Esophagus muscularis mucosa (tissue), 4 donors: ENCODE results near the gene SUPT3H.

Source experiments
- EP300 ChIP-seq: sonication (generic); formaldehyde crosslinking; IDR thresholded peaks from one replicate; pipeline ENCODE4 v1.6.1; 2017; ENCODE audit warnings: antibody characterized with exemption
- POLR2A ChIP-seq: fragments of 450-650 bp; IDR thresholded peaks from one replicate; pipeline ENCODE4 v1.6.1; 2017; ENCODE audit warnings: antibody characterized with exemption, moderate library complexity, mild to moderate bottlenecking, low read depth
- TF ChIP-seq, protein P1 (sequence below), 3 experiments: fragments of 200-600 bp in 2 of 3; fragments of 450-650 bp in 1 of 3; sonication (generic) in 2 of 3; IDR thresholded peaks; one replicate each; pipeline ENCODE4 v1.5.1; 2017 to 2019; ENCODE audit warnings: antibody characterized with exemption in 3 of 3, mild to moderate bottlenecking in 2 of 3, moderate library complexity in 1 of 3

DNA sequence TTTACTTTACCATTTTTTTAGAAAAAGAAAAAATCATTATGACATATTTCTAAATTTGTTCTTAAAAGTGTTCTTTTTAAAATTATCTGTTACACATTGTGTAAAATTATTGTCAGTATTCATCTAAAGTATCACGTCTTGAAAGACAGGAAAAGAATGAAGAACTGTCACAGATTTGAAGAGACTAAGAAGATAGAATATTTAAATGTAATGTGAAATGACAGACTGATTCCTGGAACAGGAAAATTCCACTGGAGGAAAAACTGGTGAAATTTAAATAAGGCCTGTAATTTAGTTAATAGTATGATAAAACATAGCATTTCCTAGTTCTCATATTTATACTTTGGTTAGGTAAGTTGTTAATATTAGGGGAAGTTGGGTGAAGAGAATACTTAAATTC lies 102.4 kb downstream of the SUPT3H start:
- TF ChIP-seq EP300 (no peak), POLR2A (no peak)
- TF ChIP-seq, protein P1, sequence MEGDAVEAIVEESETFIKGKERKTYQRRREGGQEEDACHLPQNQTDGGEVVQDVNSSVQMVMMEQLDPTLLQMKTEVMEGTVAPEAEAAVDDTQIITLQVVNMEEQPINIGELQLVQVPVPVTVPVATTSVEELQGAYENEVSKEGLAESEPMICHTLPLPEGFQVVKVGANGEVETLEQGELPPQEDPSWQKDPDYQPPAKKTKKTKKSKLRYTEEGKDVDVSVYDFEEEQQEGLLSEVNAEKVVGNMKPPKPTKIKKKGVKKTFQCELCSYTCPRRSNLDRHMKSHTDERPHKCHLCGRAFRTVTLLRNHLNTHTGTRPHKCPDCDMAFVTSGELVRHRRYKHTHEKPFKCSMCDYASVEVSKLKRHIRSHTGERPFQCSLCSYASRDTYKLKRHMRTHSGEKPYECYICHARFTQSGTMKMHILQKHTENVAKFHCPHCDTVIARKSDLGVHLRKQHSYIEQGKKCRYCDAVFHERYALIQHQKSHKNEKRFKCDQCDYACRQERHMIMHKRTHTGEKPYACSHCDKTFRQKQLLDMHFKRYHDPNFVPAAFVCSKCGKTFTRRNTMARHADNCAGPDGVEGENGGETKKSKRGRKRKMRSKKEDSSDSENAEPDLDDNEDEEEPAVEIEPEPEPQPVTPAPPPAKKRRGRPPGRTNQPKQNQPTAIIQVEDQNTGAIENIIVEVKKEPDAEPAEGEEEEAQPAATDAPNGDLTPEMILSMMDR (IDR thresholded peaks at IDR 0.05) = no peak
